SK-N-SH treated with all-trans-retinoic acid at 6 μM for 48 hours (cell line): ENCODE measurements around the gene ETFB.

Experiments used
- ATAC-seq: fragments of 200-7000 bp; cut with Tn5 transposase; 3 replicates; pipeline ENCODE4 v1.9.1; 2020; ENCODE audit warnings: mild to moderate bottlenecking, moderate library complexity
- ARNTL ChIP-seq: fragments of 450-650 bp; formaldehyde crosslinking; IDR thresholded peaks from 2 replicates; pipeline ENCODE4 v1.5.0; 2020; ENCODE audit warnings: low read depth, mild to moderate bottlenecking, moderate library complexity, borderline replicate concordance
- BACH2 ChIP-seq: fragments of 250-450 bp; sonication (Bioruptor Pico); IDR thresholded peaks from 2 replicates; pipeline ENCODE4 v1.9.0; 2021; ENCODE audit warnings: mild to moderate bottlenecking, borderline replicate concordance
- CSDC2 ChIP-seq: fragments of 250-450 bp; sonication (Bioruptor Pico); IDR thresholded peaks from 2 replicates; pipeline ENCODE4 v1.5.0; 2020; ENCODE audit warnings: mild to moderate bottlenecking, moderate library complexity
- ESRRG ChIP-seq: fragments of 250-450 bp; sonication (Bioruptor Pico); IDR thresholded peaks from 2 replicates; pipeline ENCODE4 v1.6.1; 2021; ENCODE audit warnings: mild to moderate bottlenecking
- GLIS3 ChIP-seq: fragments of 250-450 bp; sonication (Bioruptor Pico); IDR thresholded peaks from 2 replicates; pipeline ENCODE4 v1.5.0; 2020; ENCODE audit warnings: mild to moderate bottlenecking, moderate library complexity
- ISL1 ChIP-seq: fragments of 250-450 bp; sonication (Bioruptor Pico); IDR thresholded peaks from 2 replicates; pipeline ENCODE4 v2.1.2; 2022; ENCODE audit warnings: mild to moderate bottlenecking, moderate library complexity
- PPARA ChIP-seq: fragments of 250-450 bp; sonication (Bioruptor Pico); IDR thresholded peaks from 2 replicates; pipeline ENCODE4 v1.5.0; 2020; ENCODE audit warnings: mild to moderate bottlenecking, borderline replicate concordance
- RARB ChIP-seq: fragments of 250-450 bp; sonication (Bioruptor Pico); IDR thresholded peaks from 2 replicates; pipeline ENCODE4 v1.8.0; 2021; ENCODE audit warnings: mild to moderate bottlenecking, moderate library complexity
- SNAI2 ChIP-seq: fragments of 250-450 bp; sonication (Bioruptor Pico); IDR thresholded peaks from 2 replicates; pipeline ENCODE4 v1.5.0; 2020; ENCODE audit warnings: mild to moderate bottlenecking, moderate library complexity
- TCF4 ChIP-seq: fragments of 250-450 bp; sonication (Bioruptor Pico); IDR thresholded peaks from 2 replicates; pipeline ENCODE4 v1.8.0; 2021; ENCODE audit warnings: mild to moderate bottlenecking, moderate library complexity, borderline replicate concordance
- TOX ChIP-seq: fragments of 250-450 bp; sonication (Bioruptor Pico); IDR thresholded peaks from 2 replicates; pipeline ENCODE4 v1.8.0; 2021; ENCODE audit warnings: mild to moderate bottlenecking, moderate library complexity, borderline replicate concordance
- ZC3H10 ChIP-seq: fragments of 250-450 bp; sonication (Bioruptor Pico); IDR thresholded peaks from 2 replicates; pipeline ENCODE4 v1.5.1; 2021; ENCODE audit warnings: mild to moderate bottlenecking, moderate library complexity
- ZFP3 ChIP-seq: fragments of 250-450 bp; sonication (Bioruptor Pico); IDR thresholded peaks from 2 replicates; pipeline ENCODE4 v1.5.0; 2020; ENCODE audit warnings: mild to moderate bottlenecking, moderate library complexity
- ZFP30 ChIP-seq: fragments of 450-650 bp; formaldehyde crosslinking; IDR thresholded peaks from 2 replicates; pipeline ENCODE4 v1.5.0; 2022; ENCODE audit warnings: mild to moderate bottlenecking, moderate library complexity
- ZNF565 ChIP-seq: fragments of 450-650 bp; formaldehyde crosslinking; conservative IDR thresholded peaks from 2 replicates; pipeline ENCODE4 v1.5.0; 2020; ENCODE audit warnings: low read depth, mild to moderate bottlenecking, moderate library complexity
- ZNF70 ChIP-seq: fragments of 450-650 bp; formaldehyde crosslinking; IDR thresholded peaks from 2 replicates; pipeline ENCODE4 v1.5.0; 2020; ENCODE audit warnings: mild to moderate bottlenecking, moderate library complexity
- ZNF8 ChIP-seq: fragments of 450-650 bp; formaldehyde crosslinking; IDR thresholded peaks from 2 replicates; pipeline ENCODE4 v1.5.0; 2020; ENCODE audit warnings: mild to moderate bottlenecking, moderate library complexity
- TF ChIP-seq, protein P1 (sequence below): fragments of 250-450 bp; sonication (Bioruptor Pico); IDR thresholded peaks from 2 replicates; pipeline ENCODE4 v1.8.0; 2021; ENCODE audit warnings: low read depth, mild to moderate bottlenecking, moderate library complexity, borderline replicate concordance
- TF ChIP-seq, protein P2 (sequence below): fragments of 250-450 bp; sonication (Bioruptor Pico); IDR thresholded peaks from 2 replicates; pipeline ENCODE4 v1.5.1; 2021; ENCODE audit warnings: mild to moderate bottlenecking, moderate library complexity
- TF ChIP-seq, protein P3 (sequence below): fragments of 250-450 bp; sonication (Bioruptor Pico); IDR thresholded peaks from 2 replicates; pipeline ENCODE4 v1.8.0; 2020; ENCODE audit warnings: mild to moderate bottlenecking, moderate library complexity, borderline replicate concordance
- TF ChIP-seq, protein P4 (sequence below): fragments of 250-450 bp; sonication (Bioruptor Pico); IDR thresholded peaks from 2 replicates; pipeline ENCODE4 v1.5.1; 2020; ENCODE audit warnings: low read depth, mild to moderate bottlenecking, moderate library complexity

ETFB gene

DNA sequence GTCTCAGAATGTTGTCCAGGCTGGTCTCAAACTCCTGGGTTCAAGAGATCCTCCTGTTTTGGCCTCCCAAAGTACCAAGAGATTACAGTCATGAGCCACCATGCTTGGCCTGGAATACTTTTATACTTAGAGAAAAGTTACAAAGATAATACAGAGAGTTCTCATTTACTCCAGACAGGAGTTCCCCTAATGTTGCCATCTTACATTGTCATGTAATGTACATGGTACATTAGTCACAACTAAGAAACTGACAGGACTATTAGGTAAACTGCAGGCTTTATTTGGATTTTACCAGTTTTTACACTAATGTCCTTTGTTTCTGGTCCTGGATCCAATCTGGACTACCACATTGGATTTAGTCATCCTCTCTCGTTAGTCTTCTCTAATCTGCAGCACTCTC is 26.5 kb upstream of the ETFB start (continued):
- TF ChIP-seq, protein P1, sequence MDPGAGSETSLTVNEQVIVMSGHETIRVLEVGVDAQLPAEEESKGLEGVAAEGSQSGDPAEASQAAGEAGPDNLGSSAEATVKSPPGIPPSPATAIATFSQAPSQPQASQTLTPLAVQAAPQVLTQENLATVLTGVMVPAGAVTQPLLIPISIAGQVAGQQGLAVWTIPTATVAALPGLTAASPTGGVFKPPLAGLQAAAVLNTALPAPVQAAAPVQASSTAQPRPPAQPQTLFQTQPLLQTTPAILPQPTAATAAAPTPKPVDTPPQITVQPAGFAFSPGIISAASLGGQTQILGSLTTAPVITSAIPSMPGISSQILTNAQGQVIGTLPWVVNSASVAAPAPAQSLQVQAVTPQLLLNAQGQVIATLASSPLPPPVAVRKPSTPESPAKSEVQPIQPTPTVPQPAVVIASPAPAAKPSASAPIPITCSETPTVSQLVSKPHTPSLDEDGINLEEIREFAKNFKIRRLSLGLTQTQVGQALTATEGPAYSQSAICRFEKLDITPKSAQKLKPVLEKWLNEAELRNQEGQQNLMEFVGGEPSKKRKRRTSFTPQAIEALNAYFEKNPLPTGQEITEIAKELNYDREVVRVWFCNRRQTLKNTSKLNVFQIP (CRISPR knock-in tag) = no peak
- no peak for TF ChIP-seq ZNF565
- no peak for TF ChIP-seq TCF4 (CRISPR knock-in tag)
- no peak for TF ChIP-seq BACH2 (CRISPR knock-in tag)

DNA sequence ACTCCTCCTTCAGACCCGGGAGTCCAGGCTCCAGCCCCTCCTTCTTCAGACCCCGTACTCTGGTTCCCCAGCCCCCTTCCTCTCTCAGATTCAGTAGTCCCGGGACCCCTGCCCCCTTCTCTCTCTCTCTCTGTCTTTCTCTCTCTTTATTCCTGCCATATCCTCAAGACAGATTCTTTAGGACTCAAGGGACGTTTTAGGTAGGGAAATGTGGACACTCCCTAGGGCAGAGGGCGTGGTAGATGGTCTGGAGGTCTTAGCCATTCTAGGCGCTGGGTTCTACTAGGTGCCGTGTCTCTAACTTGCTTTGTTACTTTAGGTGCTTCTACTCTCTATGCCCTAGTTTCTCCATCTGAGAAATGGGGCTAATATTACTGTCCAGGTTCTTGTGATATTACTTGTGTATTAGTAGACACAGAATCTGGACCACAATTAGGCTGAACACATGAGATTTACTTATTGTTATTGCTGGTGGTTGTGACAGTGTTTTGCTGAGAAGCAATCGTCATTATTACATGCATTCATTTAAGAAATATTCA is 25.0 kb upstream of the ETFB start:
- no peak for TF ChIP-seq ZNF565
- TF ChIP-seq CSDC2 = no peak
- no peak for TF ChIP-seq TOX
- TF ChIP-seq ZFP30 = no peak
- no peak for TF ChIP-seq ZC3H10 (CRISPR knock-in tag)
- TF ChIP-seq, protein P2, sequence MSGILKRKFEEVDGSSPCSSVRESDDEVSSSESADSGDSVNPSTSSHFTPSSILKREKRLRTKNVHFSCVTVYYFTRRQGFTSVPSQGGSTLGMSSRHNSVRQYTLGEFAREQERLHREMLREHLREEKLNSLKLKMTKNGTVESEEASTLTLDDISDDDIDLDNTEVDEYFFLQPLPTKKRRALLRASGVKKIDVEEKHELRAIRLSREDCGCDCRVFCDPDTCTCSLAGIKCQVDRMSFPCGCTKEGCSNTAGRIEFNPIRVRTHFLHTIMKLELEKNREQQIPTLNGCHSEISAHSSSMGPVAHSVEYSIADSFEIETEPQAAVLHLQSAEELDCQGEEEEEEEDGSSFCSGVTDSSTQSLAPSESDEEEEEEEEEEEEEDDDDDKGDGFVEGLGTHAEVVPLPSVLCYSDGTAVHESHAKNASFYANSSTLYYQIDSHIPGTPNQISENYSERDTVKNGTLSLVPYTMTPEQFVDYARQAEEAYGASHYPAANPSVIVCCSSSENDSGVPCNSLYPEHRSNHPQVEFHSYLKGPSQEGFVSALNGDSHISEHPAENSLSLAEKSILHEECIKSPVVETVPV (CRISPR knock-in tag) = no peak
- TF ChIP-seq SNAI2 = no peak
- no peak for TF ChIP-seq ESRRG (CRISPR knock-in tag)
- TF ChIP-seq ARNTL (CRISPR knock-in tag) = no peak
- TF ChIP-seq, protein P1 (CRISPR knock-in tag) = no peak
- no peak for TF ChIP-seq GLIS3
- no peak for TF ChIP-seq ZNF8 (CRISPR knock-in tag)
- no peak for TF ChIP-seq PPARA (CRISPR knock-in tag)
- TF ChIP-seq RARB (CRISPR knock-in tag) = no peak
- TF ChIP-seq, protein P3, sequence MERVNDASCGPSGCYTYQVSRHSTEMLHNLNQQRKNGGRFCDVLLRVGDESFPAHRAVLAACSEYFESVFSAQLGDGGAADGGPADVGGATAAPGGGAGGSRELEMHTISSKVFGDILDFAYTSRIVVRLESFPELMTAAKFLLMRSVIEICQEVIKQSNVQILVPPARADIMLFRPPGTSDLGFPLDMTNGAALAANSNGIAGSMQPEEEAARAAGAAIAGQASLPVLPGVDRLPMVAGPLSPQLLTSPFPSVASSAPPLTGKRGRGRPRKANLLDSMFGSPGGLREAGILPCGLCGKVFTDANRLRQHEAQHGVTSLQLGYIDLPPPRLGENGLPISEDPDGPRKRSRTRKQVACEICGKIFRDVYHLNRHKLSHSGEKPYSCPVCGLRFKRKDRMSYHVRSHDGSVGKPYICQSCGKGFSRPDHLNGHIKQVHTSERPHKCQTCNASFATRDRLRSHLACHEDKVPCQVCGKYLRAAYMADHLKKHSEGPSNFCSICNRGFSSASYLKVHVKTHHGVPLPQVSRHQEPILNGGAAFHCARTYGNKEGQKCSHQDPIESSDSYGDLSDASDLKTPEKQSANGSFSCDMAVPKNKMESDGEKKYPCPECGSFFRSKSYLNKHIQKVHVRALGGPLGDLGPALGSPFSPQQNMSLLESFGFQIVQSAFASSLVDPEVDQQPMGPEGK (CRISPR knock-in tag) = no peak
- no peak for TF ChIP-seq BACH2 (CRISPR knock-in tag)
- no peak for TF ChIP-seq ZNF70 (CRISPR knock-in tag)
- TF ChIP-seq, protein P4, sequence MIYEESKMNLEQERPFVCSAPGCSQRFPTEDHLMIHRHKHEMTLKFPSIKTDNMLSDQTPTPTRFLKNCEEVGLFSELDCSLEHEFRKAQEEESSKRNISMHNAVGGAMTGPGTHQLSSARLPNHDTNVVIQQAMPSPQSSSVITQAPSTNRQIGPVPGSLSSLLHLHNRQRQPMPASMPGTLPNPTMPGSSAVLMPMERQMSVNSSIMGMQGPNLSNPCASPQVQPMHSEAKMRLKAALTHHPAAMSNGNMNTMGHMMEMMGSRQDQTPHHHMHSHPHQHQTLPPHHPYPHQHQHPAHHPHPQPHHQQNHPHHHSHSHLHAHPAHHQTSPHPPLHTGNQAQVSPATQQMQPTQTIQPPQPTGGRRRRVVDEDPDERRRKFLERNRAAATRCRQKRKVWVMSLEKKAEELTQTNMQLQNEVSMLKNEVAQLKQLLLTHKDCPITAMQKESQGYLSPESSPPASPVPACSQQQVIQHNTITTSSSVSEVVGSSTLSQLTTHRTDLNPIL (CRISPR knock-in tag) = no peak
- ATAC-seq = no peak

DNA sequence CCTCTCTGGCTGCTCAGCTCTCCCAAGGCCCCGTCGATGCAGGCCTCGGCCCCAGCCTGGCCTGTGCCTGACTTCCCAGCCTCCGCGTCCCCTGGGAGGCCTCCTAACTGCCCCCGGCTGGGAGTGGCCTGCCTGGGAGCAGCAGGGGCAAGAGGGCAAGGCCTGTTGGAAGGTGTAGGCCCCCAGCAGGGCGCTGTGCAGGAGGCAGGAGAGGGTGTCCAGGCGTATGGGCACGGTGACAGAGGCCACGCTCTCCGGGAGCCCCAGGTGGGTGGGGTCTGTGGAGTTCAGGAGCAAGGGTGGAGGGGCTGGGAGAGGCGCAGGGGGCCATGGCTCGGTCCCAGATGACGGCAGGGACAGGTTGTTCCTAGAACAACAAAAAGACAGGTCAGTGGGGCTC is 23.0 kb upstream of the ETFB start:
- no peak for TF ChIP-seq TOX
- TF ChIP-seq, protein P3 (CRISPR knock-in tag) = no peak
- TF ChIP-seq ZC3H10 (CRISPR knock-in tag) = no peak
- TF ChIP-seq BACH2 (CRISPR knock-in tag) = no peak
- no peak for TF ChIP-seq ZNF8 (CRISPR knock-in tag)
- TF ChIP-seq, protein P2 (CRISPR knock-in tag) = no peak
- TF ChIP-seq SNAI2 = no peak
- TF ChIP-seq ZNF565 = no peak
- TF ChIP-seq GLIS3 = no peak
- TF ChIP-seq RARB (CRISPR knock-in tag) = no peak
- no peak for TF ChIP-seq CSDC2
- no peak for TF ChIP-seq ISL1
- no peak for TF ChIP-seq ZFP3 (CRISPR knock-in tag)
- no peak for TF ChIP-seq ESRRG (CRISPR knock-in tag)
- no peak for ATAC-seq
